ENCODE results near the gene FBXO3. TPM values are rescaled to one million over a fixed set of nuclear protein-coding genes. Genes with fewer than 3 reads are reported as not detected.
"Not testable (repeated sequence)": the region's sequence is repeated elsewhere in the genome, so short reads cannot be mapped to it uniquely, and the experiment has no call there.

Gene FBXO3, protein sequence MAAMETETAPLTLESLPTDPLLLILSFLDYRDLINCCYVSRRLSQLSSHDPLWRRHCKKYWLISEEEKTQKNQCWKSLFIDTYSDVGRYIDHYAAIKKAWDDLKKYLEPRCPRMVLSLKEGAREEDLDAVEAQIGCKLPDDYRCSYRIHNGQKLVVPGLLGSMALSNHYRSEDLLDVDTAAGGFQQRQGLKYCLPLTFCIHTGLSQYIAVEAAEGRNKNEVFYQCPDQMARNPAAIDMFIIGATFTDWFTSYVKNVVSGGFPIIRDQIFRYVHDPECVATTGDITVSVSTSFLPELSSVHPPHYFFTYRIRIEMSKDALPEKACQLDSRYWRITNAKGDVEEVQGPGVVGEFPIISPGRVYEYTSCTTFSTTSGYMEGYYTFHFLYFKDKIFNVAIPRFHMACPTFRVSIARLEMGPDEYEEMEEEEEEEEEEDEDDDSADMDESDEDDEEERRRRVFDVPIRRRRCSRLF
- total RNA-seq (2021; fragmentation: NEBNext Ultra II Directional; extraction: Animal tissue kit (Norgen Biotek cat#: 25700)): 10 to 100 TPM; 25.3 to 30.0 (median 27.3) TPM
- long read RNA-seq, transcript FBXO3-201 (11 exons, 2,397 nt): major isoform, 28 of 43 reads
- long read RNA-seq, partial matches to known transcripts: 5 of 43 reads
- long read RNA-seq, other reads (novel, unspliced or antisense): 6 of 43 reads

DNA sequence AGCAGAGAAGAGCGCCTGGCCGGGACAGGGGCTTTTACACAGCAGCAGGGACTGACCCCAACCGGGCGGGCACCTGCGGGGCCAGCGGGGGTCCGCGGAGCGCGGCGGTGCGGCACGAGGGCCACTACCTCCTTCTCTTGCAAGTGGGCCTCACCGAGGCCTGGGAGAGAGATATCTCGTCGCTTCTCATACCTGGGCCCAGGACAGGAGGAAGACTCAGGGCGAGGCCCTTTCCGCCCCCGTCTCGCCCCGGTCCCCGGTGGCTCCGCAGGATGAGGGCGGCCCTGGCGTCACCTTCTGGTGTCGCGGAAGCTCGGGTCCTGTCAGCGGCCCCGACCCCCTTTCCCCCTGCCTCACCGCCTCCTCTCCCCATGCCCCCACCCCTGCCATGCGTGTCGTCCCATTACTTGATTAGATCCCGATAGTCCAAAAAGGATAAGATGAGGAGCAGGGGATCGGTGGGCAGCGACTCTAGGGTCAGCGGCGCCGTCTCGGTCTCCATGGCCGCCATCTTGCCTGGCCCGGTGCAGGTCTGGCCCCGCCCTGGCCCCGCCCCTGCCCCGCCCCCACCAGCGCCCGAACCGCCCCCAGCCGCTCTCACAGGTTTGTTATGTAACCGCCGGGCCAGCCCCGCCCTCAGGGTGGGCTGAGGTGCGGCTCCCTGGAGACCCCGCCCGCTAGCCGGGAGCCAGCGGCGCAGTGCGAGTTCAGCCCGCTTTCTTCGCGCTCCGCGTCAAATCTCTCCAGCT lies at the start of gene FBXO3:
Gene FBXO3 (minus strand): TSS at position 534 of the 749 bp plus-strand sequence. CDS start 23 bp downstream, at position 511.
- no peaks in the 10 kb centered on the region for H3K36me3 Mint-ChIP-seq (ENCODE audit: low read depth)
- TF ChIP-seq, protein P1, sequence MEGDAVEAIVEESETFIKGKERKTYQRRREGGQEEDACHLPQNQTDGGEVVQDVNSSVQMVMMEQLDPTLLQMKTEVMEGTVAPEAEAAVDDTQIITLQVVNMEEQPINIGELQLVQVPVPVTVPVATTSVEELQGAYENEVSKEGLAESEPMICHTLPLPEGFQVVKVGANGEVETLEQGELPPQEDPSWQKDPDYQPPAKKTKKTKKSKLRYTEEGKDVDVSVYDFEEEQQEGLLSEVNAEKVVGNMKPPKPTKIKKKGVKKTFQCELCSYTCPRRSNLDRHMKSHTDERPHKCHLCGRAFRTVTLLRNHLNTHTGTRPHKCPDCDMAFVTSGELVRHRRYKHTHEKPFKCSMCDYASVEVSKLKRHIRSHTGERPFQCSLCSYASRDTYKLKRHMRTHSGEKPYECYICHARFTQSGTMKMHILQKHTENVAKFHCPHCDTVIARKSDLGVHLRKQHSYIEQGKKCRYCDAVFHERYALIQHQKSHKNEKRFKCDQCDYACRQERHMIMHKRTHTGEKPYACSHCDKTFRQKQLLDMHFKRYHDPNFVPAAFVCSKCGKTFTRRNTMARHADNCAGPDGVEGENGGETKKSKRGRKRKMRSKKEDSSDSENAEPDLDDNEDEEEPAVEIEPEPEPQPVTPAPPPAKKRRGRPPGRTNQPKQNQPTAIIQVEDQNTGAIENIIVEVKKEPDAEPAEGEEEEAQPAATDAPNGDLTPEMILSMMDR (IDR thresholded peaks at IDR 0.05): no peak
- H3K27ac Mint-ChIP-seq: peak within 1 kb of the TSS; percentile 84
- H3K9me3 Mint-ChIP-seq: no peaks in the 10 kb centered on the region
- H3K27me3 Mint-ChIP-seq (ENCODE audit: insufficient read depth): no peaks in the 10 kb centered on the region; the same call in 1 of the 2 replicates
- H3K4me1 Mint-ChIP-seq (ENCODE audit: low read depth): peaks cover 54% of the 10 kb centered on the region
- DNase-seq: peak; percentile 56
- H3K4me3 Mint-ChIP-seq: peak within 1 kb of the TSS; percentile 97

DNA sequence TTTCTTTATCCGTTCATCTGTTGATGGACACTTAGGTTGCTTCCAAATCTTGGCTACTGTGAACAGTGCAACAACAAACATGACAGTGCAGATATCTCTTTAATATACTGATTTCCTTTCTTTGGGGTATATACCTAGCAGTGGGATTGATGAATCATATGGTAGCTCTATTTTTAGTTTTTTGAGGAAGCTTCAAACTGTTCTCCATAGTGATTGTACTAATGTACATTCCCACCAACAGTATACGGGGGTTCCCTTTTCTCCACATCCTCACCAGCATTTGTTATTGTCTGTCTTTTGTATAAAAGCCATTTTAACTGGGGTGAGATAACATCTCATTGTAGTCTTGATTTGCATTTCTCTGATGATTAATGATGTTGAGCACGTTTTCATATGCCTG lies 48.7 kb upstream of the FBXO3 start:
- not testable (repeated sequence) for H3K4me1 Mint-ChIP-seq (ENCODE audit: low read depth); H3K4me3 Mint-ChIP-seq; DNase-seq; H3K36me3 Mint-ChIP-seq (ENCODE audit: low read depth); H3K9me3 Mint-ChIP-seq; H3K27ac Mint-ChIP-seq
- H3K27me3 Mint-ChIP-seq (ENCODE audit: insufficient read depth): peaks cover 30% of the 10 kb centered on the region

DNA sequence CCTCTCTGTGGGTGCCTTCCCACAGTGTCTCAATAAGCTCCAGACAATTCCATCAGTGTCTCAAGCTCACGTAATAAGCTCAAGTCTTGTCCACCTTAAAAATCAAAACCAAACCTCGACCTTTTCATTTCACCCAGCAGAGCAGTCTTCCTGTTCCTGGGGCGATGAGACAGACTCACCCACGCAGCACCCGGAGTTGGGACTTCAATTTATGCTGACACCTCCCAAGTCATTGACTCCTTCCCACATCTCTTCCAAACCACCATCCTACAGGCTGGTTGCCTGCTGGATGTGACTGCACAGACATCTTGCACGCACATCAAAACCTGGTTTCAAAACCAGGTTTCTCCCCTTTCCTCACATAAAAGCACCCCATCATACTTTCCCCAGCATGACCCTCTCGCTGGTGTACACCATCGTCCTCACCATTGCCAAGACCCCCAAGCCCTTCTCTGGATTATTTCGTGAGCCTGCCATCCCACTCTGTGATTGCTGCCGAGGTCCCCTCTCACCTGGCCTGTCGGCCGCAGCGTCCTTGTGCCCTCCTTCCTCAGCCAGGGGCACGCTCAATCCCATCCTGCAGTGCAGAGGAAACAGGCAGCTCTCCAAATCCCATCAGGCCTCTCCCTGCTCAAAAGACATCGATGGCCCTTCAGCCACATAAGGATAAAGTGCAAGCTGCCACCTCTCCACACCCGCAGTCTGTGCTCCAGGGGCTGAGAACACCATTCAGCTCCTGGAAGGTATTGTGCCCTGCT lies 45.1 kb upstream of the FBXO3 start:
- Mint-ChIP-seq H3K27ac (no peak overlapping the region), H3K27me3 (ENCODE audit: insufficient read depth) (peaks cover 39% of the 10 kb centered on the region), H3K9me3 (no peaks in the 10 kb centered on the region), H3K4me3 (no peak overlapping the region), H3K4me1 (ENCODE audit: low read depth) (no peaks in the 10 kb centered on the region), H3K36me3 (ENCODE audit: low read depth) (no peaks in the 10 kb centered on the region)
- no peak for DNase-seq
- TF ChIP-seq, protein P1 (IDR thresholded peaks at IDR 0.05): no peak

DNA sequence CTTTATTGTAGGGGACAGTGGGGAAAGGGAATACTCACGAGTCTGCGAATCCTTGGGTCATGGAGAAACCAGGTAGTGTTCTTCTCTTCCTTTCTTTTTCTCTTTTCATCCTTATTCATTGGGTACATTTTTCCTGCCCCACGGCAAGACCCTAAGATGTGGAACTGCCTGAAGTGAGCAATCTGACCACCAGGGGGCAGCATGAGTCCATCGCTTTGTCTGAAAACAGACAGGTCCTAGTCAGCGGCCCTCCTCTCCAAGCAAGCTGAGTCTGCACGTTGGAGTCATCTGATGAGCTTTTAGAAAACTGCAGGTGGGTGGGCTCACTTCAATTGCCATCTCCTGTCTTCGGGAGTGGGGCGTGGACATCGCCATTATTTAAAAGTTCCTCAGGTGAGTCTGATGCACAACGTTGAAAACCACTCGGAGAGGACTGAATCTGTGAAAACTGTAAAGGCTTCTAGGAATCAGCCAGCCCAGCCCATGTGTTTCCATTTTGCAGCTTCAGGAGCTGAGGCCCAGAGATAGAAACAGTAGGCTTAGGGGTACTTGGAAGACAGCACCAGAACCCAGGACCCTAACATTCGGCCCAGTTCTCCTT lies 34.0 kb upstream of the FBXO3 start:
- Mint-ChIP-seq H3K36me3 (ENCODE audit: low read depth) (no peaks in the 10 kb centered on the region), H3K4me3 (no peak overlapping the region), H3K27me3 (ENCODE audit: insufficient read depth) (peaks cover 20% of the 10 kb centered on the region), H3K27ac (no peak overlapping the region), H3K9me3 (no peaks in the 10 kb centered on the region), H3K4me1 (ENCODE audit: low read depth) (peaks cover 8% of the 10 kb centered on the region; the same call in 1 of the 2 replicates)
- peak; percentile 68 for DNase-seq
- TF ChIP-seq, protein P1 (IDR thresholded peaks at IDR 0.05): peak; percentile 98

DNA sequence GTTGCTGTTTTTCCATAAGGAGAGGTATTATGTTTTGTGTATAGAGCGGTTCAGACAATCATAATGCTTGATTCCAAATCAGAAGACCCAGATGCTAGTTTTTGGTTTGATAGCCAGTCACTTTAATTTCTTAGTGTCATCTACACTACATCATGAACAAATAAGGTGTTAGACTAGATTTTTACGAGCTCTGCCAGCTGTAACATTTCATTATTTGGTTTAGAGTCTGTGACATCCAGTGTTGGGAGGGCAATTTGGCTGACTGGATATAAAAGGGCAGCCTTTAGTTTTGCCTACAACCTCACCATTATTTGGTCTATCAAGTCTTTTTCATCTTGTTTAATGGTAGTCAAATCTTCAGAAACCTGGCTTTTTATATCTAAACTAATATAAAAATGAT lies 30.2 kb upstream of the FBXO3 start:
- H3K9me3 Mint-ChIP-seq: no peaks in the 10 kb centered on the region
- TF ChIP-seq, protein P1 (IDR thresholded peaks at IDR 0.05): no peak
- H3K36me3 Mint-ChIP-seq (ENCODE audit: low read depth): no peaks in the 10 kb centered on the region
- H3K4me3 Mint-ChIP-seq: no peak overlapping the region
- peaks cover 12% of the 10 kb centered on the region for H3K27me3 Mint-ChIP-seq (ENCODE audit: insufficient read depth)
- no peak for DNase-seq
- no peak overlapping the region for H3K27ac Mint-ChIP-seq
- peaks cover 16% of the 10 kb centered on the region for H3K4me1 Mint-ChIP-seq (ENCODE audit: low read depth)

Measured in HFFc6 (cell line).